Left ventricle myocardium superior (tissue), 1 donor: ENCODE data around the gene NKAP. TPM values are rescaled to one million over a fixed set of nuclear protein-coding genes. Genes with fewer than 3 reads are reported as not detected.
"Not testable (repeated sequence)": the region's sequence is repeated elsewhere in the genome, so short reads cannot be mapped to it uniquely, and the experiment has no call there.

Experiments
- ATAC-seq: fragments of 200-7000 bp; cut with Tn5 transposase; one replicate; pipeline ENCODE4 v1.9.1; 2020; ENCODE audit warnings: mild to moderate bottlenecking, moderate library complexity
- DNase-seq: peaks from one replicate; pipeline ENCODE4 v3.0.0-alpha.2; 2020
- intact Hi-C: fragments of 100-400 bp; cut with micrococcal nuclease; formaldehyde crosslinking; loops from one replicate; pipeline ENCODE4 v1.11.0; 2022
- long read RNA-seq: library from polyadenylated mRNA; unstranded; transcript quantifications from one replicate; pipeline ENCODE4 v2.0.0, GENCODE V29; 2021
- total RNA-seq: library from RNA; stranded (reverse); fragmentation: NEBNext Ultra II Directional; extraction: Animal tissue kit (Norgen Biotek cat#: 25700); gene quantifications from one replicate; pipeline ENCODE4 v1.2.1, GENCODE V29; 2021
- donor health status: DM: no; HTN: yes; CAD: no; lungs with severe emphysema.

The NKAP gene
- 3.6 TPM for total RNA-seq
- long read RNA-seq, full-length matches to known transcripts = 10 of 20 reads
- long read RNA-seq, partial matches to known transcripts = 8 of 20 reads
- long read RNA-seq, other reads (novel, unspliced or antisense) = 2 of 20 reads

GRCh38 chrX:119943185-119943988 is at the start of gene NKAP:
Gene NKAP, minus strand, starts transcription at chrX:119943751. Its CDS starts 146 bp downstream, at chrX:119943605.
- peak; percentile 98 for ATAC-seq
- intact Hi-C loops = no loop called here
- DNase-seq = peak; percentile 80

GRCh38 chrX:119991005-119991787 is 47.6 kb upstream of the NKAP start:
- intact Hi-C loops = no loop called here
- ATAC-seq = no peak
- no peak for DNase-seq

DNA sequence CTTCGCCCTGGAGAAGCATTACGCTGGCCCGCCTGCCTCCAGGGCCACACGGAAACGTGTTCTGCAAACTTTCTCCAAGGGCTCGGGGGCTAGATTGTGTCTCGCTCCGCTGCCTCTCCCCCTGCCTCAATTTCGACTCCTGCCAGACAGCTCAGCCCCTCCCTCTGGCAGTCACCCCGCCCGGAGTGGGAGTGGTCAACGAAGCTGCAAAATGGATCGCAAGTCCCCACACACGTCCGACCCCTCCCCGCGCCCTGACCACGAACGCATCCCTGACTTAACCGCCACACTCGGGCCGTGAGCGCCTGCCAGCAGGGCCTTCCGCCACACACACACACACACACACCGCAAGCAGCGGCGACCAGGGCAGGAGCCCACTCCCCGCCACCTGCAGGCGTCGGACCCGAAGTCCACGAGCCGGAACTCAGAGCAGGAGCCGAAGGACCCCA is 47.0 kb upstream of the NKAP start:
- no peak for DNase-seq
- intact Hi-C loops = no loop called here
- ATAC-seq = no peak

GRCh38 chrX:119989905-119990555 is 46.5 kb upstream of the NKAP start:
- no peak for ATAC-seq
- intact Hi-C loops = no loop called here
- no peak for DNase-seq

GRCh38 chrX:119986203-119986602 is 42.7 kb upstream of the NKAP start:
- no peak for DNase-seq
- intact Hi-C loops = no loop called here
- ATAC-seq = no peak

- intact Hi-C loops = no loop called here
- ATAC-seq = no peak
- no peak for DNase-seq
Observed at GRCh38 chrX:119984652-119985051, 41.1 kb upstream of the NKAP start.

DNA sequence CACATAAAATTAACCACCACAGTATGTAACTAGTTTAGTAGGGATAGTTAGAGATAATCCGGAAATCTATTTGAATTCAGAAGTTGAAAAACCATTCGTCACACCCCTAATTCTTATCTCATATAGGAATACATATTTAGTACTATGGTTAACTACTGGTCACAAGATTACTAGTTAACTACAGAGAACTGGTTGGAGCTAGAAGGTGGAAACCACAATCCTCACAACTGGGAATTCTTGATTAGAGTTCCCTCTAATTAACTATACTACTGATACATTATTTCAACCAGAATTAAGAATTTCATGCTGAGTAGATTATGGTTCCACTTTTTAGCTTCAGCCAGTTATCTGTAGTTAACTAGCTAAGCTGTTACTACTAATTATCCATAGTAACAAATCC is 39.9 kb upstream of the NKAP start:
- intact Hi-C loops = no loop called here
- ATAC-seq (no peak), DNase-seq (no peak)

DNA sequence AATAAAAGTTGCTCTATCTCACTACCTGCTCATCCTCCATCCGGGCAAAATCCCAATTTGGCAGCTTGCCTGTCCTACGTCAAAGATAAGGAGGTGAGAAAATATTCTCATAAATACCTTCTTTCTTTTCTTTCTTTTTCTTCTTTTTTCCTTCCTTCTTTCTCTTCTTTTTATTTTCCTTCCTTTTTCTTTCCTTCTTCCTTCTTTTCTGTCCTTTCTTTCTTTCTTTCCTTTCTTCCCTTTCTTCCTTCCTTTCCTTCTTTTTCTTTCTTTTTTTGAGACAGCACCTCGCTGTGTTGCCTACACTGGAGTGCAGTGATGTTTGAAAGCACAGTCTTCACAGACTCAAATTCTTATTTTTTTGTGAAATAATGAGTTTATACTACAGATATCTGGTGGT is 38.6 kb upstream of the NKAP start:
- ATAC-seq = no peak
- intact Hi-C loops = no loop called here
- no peak for DNase-seq

DNA sequence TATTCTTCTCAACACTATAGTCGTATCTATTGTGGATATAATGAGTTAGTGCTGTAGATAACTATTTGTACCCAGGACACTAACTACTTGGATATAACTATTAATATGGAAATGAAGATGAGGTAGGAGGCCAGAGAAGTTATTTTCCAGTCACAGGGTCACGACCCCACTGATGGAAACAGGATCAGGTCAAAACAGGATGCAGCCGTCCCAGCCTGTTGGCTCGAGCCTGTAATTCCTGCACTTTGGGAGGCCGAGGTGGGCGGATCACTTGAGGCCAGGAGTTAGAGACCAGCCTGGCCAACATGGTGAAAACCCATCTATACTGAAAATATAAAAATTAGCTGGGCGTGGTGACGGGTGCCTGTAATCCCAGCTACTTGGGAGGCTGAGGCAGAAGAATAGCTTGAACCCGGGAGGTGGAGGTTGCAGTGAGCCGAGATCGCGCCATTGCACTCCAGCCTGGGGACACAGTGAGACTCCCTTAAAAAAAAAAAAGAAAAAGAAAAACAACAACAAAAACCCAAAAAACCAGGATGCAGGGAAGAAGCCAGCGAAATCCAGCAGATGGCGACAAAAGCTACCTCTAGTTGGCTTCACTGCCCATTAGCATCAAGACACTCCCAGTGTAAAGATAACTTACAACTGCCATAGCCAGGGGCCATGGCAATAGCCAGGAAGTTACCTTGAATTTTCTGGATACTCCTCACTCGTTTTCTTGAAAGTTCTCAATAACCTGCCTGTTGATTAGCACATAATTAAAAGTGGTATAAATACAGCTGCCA is 37.9 kb upstream of the NKAP start:
- no peak for ATAC-seq
- intact Hi-C loops = no loop called here
- DNase-seq = peak; percentile 20

GRCh38 chrX:119977172-119977571 is 33.6 kb upstream of the NKAP start:
- ATAC-seq = not testable (repeated sequence)

GRCh38 chrX:119971184-119971583 is 27.6 kb upstream of the NKAP start:
- ATAC-seq = no peak
- no peak for DNase-seq
- intact Hi-C loops = no loop called here

More at GRCh38 chrX:119977172-119977571, 33.6 kb upstream of the NKAP start:
- DNase-seq, intact Hi-C loops: not testable (repeated sequence)

GRCh38 chrX:119970574-119970973 is 27.0 kb upstream of the NKAP start:
- intact Hi-C loops = no loop called here
- ATAC-seq = no peak

DNA sequence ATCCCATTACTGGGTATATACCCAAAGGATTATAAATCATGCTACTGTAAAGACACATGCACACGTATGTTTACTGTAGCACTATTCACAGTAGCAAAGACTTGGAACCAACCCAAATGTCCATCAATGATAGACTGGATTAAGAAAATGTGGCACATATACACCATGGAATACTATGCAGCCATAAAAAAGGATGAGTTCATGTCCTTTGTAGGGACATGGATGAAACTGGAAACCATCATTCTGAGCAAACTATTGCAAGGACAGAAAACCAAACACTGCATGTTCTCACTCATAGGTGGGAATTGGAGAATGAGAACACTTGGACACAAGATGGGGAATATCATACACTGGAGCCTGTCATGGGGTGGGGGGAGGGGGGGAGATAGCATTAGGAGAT is 23.3 kb upstream of the NKAP start:
- intact Hi-C loops, ATAC-seq, DNase-seq: not testable (repeated sequence)

More at GRCh38 chrX:119970574-119970973, 27.0 kb upstream of the NKAP start:
- no peak for DNase-seq

- intact Hi-C loops = no loop called here
Observed at GRCh38 chrX:119960625-119961024, 17.1 kb upstream of the NKAP start.

GRCh38 chrX:119955807-119956570 is 12.4 kb upstream of the NKAP start:
- ATAC-seq, DNase-seq: not testable (repeated sequence)

More at GRCh38 chrX:119960625-119961024, 17.1 kb upstream of the NKAP start:
- DNase-seq = no peak
- no peak for ATAC-seq

DNA sequence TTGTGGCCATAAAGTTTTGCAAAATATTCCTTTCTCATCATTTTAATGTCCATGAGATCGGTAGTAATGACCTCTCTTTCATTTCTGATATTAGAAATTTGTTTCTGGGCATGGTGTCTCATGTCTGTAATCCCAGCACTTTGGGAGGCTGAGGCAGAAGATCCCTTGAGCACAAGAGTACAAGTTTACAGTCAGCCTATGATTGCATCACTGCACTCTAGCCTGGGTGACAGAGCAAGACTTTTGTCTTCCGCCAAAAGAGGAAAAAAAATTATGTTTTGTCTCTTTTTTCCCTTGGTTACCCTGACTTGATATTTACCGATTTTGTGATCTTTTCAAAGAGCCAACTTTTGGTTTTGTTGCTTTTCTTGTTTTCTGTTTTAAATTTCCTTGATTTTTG is 10.8 kb upstream of the NKAP start:
- DNase-seq (no peak), ATAC-seq (no peak)
- intact Hi-C loops = no loop called here

More at GRCh38 chrX:119955807-119956570, 12.4 kb upstream of the NKAP start:
- intact Hi-C loops = not testable (repeated sequence)

DNA sequence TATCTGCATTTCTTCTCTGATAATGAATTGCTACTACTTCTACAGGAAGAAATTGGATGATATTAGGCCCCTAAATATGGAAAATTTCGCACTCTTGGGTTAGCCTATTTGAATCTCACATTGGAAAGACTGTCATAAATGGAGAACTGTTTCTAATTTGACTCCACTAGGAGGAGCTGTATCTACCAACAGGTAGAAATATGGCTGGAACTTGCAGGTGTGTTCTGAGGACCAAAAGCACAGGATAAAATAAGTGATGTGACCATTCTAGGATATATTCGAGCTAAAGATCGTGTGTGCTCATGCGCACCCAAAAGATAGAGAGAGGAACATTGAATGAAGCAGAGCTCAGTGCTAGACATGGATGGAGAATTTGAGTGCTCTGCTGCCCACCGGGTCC is 4.8 kb upstream of the NKAP start:
- intact Hi-C loops = no loop called here

DNA sequence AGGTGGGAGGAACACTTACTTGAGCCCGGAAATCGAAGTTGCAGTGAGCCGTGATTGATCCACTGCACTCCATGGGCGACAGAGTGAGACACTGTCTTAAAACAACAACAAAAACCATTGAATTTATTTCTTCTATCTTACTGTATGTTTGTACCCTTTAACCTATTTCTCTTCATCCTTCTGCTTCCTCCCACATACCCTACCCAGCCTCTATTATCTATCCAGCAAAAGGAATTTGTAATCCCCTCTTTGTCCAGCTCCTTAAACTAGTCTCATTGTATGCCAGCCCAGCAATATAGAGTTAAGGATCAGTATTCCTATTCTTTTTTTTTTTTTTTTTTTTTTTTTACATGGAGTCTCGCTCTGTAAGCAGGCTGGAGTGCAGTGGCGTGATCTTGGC is 1.9 kb upstream of the NKAP start:
- ATAC-seq = no peak
- DNase-seq = no peak
- intact Hi-C loops = no loop called here

More for the DNA sequence above, 4.8 kb upstream of the NKAP start:
- DNase-seq = no peak
- no peak for ATAC-seq
